K562 (cell line): ENCODE measurements around the gene CARF. TPM values are rescaled to one million over a fixed set of nuclear protein-coding genes. Genes with fewer than 3 reads are reported as not detected.

Source experiments
- BCL6 ChIP-seq: fragments of 250-450 bp; sonication (Bioruptor Pico); IDR thresholded peaks from 2 replicates; pipeline ENCODE4 v1.4.0; 2020
- CBX3 ChIP-seq, 2 experiments: IDR thresholded peaks; 1 replicate in 1 of 2; 2 replicates in 1 of 2; pipeline ENCODE4 v1.6.1; 2012; ENCODE audit warnings: inconsistent platforms in 2 of 2, low read length in 2 of 2, borderline replicate concordance in 1 of 2, control low read depth in 1 of 2
- FOXJ2 ChIP-seq: fragments of 200-800 bp; sonication (Bioruptor generic); IDR thresholded peaks from 2 replicates; pipeline ENCODE4 v1.6.1; 2016; ENCODE audit warnings: missing genetic modification characterization, missing compliant biosample characterization
- HDAC1 ChIP-seq, 2 experiments: fragments of 450-650 bp; IDR thresholded peaks; 2 replicates each; pipeline ENCODE4 v1.6.1; 2016 to 2017; ENCODE audit warnings: inconsistent platforms in 1 of 2, mild to moderate bottlenecking in 1 of 2, moderate library complexity in 1 of 2
- HOXB6 ChIP-seq: fragments of 250-450 bp; sonication (Bioruptor Pico); IDR thresholded peaks from 2 replicates; pipeline ENCODE4 v1.5.1; 2022; ENCODE audit warnings: mild to moderate bottlenecking, borderline replicate concordance
- ILF3 ChIP-seq: fragments of 450-650 bp; IDR thresholded peaks from 2 replicates; pipeline ENCODE4 v1.6.1; 2018; ENCODE audit warnings: antibody characterized with exemption, mild to moderate bottlenecking, moderate library complexity, borderline replicate concordance
- KDM1A ChIP-seq, 2 experiments: fragments of 450-650 bp; IDR thresholded peaks; 2 replicates each; pipeline ENCODE4 v1.6.1; 2016; ENCODE audit warnings: mild to moderate bottlenecking in 2 of 2
- KDM2B ChIP-seq: fragments of 250-450 bp; sonication (Bioruptor Pico); IDR thresholded peaks from 2 replicates; pipeline ENCODE4 v1.8.0; 2021; ENCODE audit warnings: mild to moderate bottlenecking, moderate library complexity
- MYC ChIP-seq, 2 experiments: fragments of 250-450 bp in 1 of 2; sonication (Bioruptor Pico) in 1 of 2; IDR thresholded peaks; 2 replicates each; pipeline versions ENCODE4 v1.5.1 to v1.6.1; 2012 to 2021; ENCODE audit warnings: low read depth in 2 of 2, borderline replicate concordance in 1 of 2, improper control_type of control experiment in 1 of 2, low read length in 1 of 2, mild to moderate bottlenecking in 1 of 2, moderate library complexity in 1 of 2
- NELFE ChIP-seq: IDR thresholded peaks from 2 replicates; pipeline ENCODE4 v1.6.1; 2011; ENCODE audit warnings: mild to moderate bottlenecking; ENCODE audit not compliant: insufficient read depth, insufficient read length
- SMARCA5 ChIP-seq: fragments of 450-650 bp; IDR thresholded peaks from 2 replicates; pipeline ENCODE4 v1.6.1; 2016
- SOX6 ChIP-seq: fragments of 450-650 bp; IDR thresholded peaks from 2 replicates; pipeline ENCODE4 v1.6.1; 2014; ENCODE audit warnings: mild to moderate bottlenecking
- SRSF1 ChIP-seq: fragments of 200-400 bp; formaldehyde crosslinking; IDR thresholded peaks from 2 replicates; pipeline ENCODE4 v1.6.1; 2017; ENCODE audit warnings: mild to moderate bottlenecking, low read depth, low read length, moderate library complexity
- TAF9B ChIP-seq: fragments of 450-650 bp; IDR thresholded peaks from 2 replicates; pipeline ENCODE4 v1.6.1; 2018; ENCODE audit warnings: mild to moderate bottlenecking; ENCODE audit not compliant: partially characterized antibody
- ZFP30 ChIP-seq: fragments of 250-450 bp; sonication (Bioruptor Pico); IDR thresholded peaks from 2 replicates; pipeline ENCODE4 v1.8.0; 2022; ENCODE audit warnings: moderate library complexity, mild to moderate bottlenecking, inconsistent platforms, borderline replicate concordance
- ZNF24 ChIP-seq: fragments of 450-650 bp; IDR thresholded peaks from 2 replicates; pipeline ENCODE4 v1.6.1; 2016
- ZNF444 ChIP-seq: fragments of 250-450 bp; sonication (Bioruptor Pico); IDR thresholded peaks from 2 replicates; pipeline ENCODE4 v1.4.0; 2020; ENCODE audit warnings: mild to moderate bottlenecking, moderate library complexity
- ZZZ3 ChIP-seq: fragments of 450-650 bp; IDR thresholded peaks from 2 replicates; pipeline ENCODE4 v1.6.1; 2016; ENCODE audit warnings: antibody characterized with exemption, mild to moderate bottlenecking, moderate library complexity
- polyA plus RNA-seq, 8 experiments: library from polyadenylated mRNA; depleted of rRNA in 4 of 8; stranded (reverse) in 5 of 8; unstranded in 3 of 8; fragments of >200 nt; fragmentation: Nextera tagmentation in 2 of 8; fragmentation: Illumina TruSeq in 1 of 8; extraction: Ambion mirVana in 2 of 8; extraction: Trizol in 1 of 8; gene quantifications; 2 replicates each; pipeline versions ENCODE4 v1.2.1 to v1.2.3, GENCODE V29; 2011 to 2014; ENCODE audit warnings: inconsistent platforms in 1 of 8, missing spikeins in 1 of 8
- total RNA-seq, 7 experiments: library from RNA; depleted of rRNA in 6 of 7; stranded (reverse); fragments of >200 nt in 6 of 7; fragmentation: Illumina TruSeq in 2 of 7; extraction: Trizol in 2 of 7; gene quantifications; 2 replicates each; pipeline versions ENCODE4 v1.2.1 to v1.2.3, GENCODE V29; 2011 to 2021; ENCODE audit warnings: low replicate concordance in 1 of 7
- TF ChIP-seq, protein P1 (sequence below): IDR thresholded peaks from 3 replicates; pipeline ENCODE4 v1.6.1; 2011; ENCODE audit warnings: borderline replicate concordance, mild to moderate bottlenecking, moderate library complexity; ENCODE audit not compliant: insufficient read length; ENCODE audit errors: extremely low read depth
- TF ChIP-seq, protein P2 (sequence below): fragments of 450-650 bp; formaldehyde crosslinking; IDR thresholded peaks from 2 replicates; pipeline ENCODE4 v1.4.0; 2020; ENCODE audit warnings: mild to moderate bottlenecking, moderate library complexity
- TF ChIP-seq, protein P3 (sequence below): fragments of 250-450 bp; sonication (Bioruptor Pico); IDR thresholded peaks from 2 replicates; pipeline ENCODE4 v1.8.0; 2022; ENCODE audit warnings: inconsistent platforms
- TF ChIP-seq, protein P4 (sequence below): sonication (generic); formaldehyde crosslinking; IDR thresholded peaks from 2 replicates; pipeline ENCODE4 v1.4.0; 2020; ENCODE audit warnings: mild to moderate bottlenecking, missing genetic modification reagents

The CARF gene
- total and polyA plus RNA-seq, 9 of the 15 experiments (the other 6 are each of a cell fraction or from before 2014, with no cell fraction given) = 0.31 to 4.2 (median 1.2) TPM

DNA sequence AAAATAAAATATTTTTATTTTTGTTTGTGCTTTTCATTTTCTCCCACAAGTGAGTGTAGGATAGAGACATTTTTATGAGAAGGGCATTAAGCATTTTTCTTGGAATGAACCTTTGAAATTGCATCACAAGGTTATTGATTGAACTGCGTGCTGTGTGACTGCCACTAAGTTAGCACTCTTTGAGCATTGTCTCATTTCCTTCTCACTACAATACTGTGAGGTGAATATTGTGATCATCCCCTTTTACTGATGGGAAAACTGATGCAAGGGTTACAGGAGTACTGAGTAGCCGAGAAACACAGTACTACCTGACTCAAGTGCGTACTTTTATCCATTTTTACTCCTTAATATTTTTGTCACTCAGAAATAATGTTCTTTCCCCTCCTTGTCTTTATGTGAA is 104.6 kb downstream of the CARF start (continued):
- TF ChIP-seq, protein P1, sequence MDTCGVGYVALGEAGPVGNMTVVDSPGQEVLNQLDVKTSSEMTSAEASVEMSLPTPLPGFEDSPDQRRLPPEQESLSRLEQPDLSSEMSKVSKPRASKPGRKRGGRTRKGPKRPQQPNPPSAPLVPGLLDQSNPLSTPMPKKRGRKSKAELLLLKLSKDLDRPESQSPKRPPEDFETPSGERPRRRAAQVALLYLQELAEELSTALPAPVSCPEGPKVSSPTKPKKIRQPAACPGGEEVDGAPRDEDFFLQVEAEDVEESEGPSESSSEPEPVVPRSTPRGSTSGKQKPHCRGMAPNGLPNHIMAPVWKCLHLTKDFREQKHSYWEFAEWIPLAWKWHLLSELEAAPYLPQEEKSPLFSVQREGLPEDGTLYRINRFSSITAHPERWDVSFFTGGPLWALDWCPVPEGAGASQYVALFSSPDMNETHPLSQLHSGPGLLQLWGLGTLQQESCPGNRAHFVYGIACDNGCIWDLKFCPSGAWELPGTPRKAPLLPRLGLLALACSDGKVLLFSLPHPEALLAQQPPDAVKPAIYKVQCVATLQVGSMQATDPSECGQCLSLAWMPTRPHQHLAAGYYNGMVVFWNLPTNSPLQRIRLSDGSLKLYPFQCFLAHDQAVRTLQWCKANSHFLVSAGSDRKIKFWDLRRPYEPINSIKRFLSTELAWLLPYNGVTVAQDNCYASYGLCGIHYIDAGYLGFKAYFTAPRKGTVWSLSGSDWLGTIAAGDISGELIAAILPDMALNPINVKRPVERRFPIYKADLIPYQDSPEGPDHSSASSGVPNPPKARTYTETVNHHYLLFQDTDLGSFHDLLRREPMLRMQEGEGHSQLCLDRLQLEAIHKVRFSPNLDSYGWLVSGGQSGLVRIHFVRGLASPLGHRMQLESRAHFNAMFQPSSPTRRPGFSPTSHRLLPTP = no peak
- no peak for TF ChIP-seq ZFP30 (CRISPR knock-in tag)
- TF ChIP-seq SMARCA5 = peak; percentile 56; the same call in 1 of the 2 replicates
- TF ChIP-seq KDM1A (IDR thresholded peaks at IDR 0.05) = peak in 1 of 2 experiments; percentile 70; a peak in 2 of 4 replicates
- no peak for TF ChIP-seq KDM2B (CRISPR knock-in tag)
- no peak for TF ChIP-seq NELFE
- no peak for TF ChIP-seq ILF3
- no peak for TF ChIP-seq FOXJ2 (tag)
- TF ChIP-seq SOX6 = 0 out of 2 replicates have a peak, but pooled peaks have one; percentile 9
- TF ChIP-seq ZNF24 = peak; percentile 14; the same call in 1 of the 2 replicates
- TF ChIP-seq BCL6 (CRISPR knock-in tag) = no peak
- 0 out of 3 replicates have a peak, but pooled peaks of 1 of the 2 experiments have one; percentile 34 for TF ChIP-seq CBX3 (IDR thresholded peaks at IDR 0.05; ENCODE audit: borderline replicate concordance in 1 of 2, low read length in 2 of 2)
- no peak for TF ChIP-seq TAF9B
- TF ChIP-seq, protein P2, sequence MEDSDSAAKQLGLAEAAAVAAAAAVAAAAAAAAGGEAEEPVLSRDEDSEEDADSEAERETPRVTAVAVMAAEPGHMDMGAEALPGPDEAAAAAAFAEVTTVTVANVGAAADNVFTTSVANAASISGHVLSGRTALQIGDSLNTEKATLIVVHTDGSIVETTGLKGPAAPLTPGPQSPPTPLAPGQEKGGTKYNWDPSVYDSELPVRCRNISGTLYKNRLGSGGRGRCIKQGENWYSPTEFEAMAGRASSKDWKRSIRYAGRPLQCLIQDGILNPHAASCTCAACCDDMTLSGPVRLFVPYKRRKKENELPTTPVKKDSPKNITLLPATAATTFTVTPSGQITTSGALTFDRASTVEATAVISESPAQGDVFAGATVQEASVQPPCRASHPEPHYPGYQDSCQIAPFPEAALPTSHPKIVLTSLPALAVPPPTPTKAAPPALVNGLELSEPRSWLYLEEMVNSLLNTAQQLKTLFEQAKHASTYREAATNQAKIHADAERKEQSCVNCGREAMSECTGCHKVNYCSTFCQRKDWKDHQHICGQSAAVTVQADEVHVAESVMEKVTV (CRISPR knock-in tag) = no peak
- TF ChIP-seq MYC (IDR thresholded peaks at IDR 0.05; ENCODE audit: low read depth, low read length) = no peak
- no peak for TF ChIP-seq MYC (CRISPR knock-in tag; IDR thresholded peaks at IDR 0.05; ENCODE audit: borderline replicate concordance, low read depth)
- TF ChIP-seq HDAC1 (IDR thresholded peaks at IDR 0.05) = no peak
- TF ChIP-seq SRSF1 = no peak
- TF ChIP-seq HOXB6 = no peak
- TF ChIP-seq, protein P3, sequence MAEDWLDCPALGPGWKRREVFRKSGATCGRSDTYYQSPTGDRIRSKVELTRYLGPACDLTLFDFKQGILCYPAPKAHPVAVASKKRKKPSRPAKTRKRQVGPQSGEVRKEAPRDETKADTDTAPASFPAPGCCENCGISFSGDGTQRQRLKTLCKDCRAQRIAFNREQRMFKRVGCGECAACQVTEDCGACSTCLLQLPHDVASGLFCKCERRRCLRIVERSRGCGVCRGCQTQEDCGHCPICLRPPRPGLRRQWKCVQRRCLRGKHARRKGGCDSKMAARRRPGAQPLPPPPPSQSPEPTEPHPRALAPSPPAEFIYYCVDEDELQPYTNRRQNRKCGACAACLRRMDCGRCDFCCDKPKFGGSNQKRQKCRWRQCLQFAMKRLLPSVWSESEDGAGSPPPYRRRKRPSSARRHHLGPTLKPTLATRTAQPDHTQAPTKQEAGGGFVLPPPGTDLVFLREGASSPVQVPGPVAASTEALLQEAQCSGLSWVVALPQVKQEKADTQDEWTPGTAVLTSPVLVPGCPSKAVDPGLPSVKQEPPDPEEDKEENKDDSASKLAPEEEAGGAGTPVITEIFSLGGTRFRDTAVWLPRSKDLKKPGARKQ = no peak
- TF ChIP-seq, protein P4, sequence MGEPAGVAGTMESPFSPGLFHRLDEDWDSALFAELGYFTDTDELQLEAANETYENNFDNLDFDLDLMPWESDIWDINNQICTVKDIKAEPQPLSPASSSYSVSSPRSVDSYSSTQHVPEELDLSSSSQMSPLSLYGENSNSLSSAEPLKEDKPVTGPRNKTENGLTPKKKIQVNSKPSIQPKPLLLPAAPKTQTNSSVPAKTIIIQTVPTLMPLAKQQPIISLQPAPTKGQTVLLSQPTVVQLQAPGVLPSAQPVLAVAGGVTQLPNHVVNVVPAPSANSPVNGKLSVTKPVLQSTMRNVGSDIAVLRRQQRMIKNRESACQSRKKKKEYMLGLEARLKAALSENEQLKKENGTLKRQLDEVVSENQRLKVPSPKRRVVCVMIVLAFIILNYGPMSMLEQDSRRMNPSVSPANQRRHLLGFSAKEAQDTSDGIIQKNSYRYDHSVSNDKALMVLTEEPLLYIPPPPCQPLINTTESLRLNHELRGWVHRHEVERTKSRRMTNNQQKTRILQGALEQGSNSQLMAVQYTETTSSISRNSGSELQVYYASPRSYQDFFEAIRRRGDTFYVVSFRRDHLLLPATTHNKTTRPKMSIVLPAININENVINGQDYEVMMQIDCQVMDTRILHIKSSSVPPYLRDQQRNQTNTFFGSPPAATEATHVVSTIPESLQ (CRISPR knock-in tag) = no peak
- no peak for TF ChIP-seq ZNF444 (CRISPR knock-in tag)
- no peak for TF ChIP-seq ZZZ3
